Panc1 (cell line): ENCODE measurements around the gene ADI1.

Experiments
- CTCF ChIP-seq: fragments of 450-650 bp; IDR thresholded peaks from 2 replicates; pipeline ENCODE4 v1.5.1; 2017; ENCODE audit warnings: mild to moderate bottlenecking
- POLR2AphosphoS5 ChIP-seq: IDR thresholded peaks from 2 replicates; pipeline ENCODE4 v1.6.1; 2012; ENCODE audit warnings: mild to moderate bottlenecking, low read depth, low read length, moderate library complexity
- REST ChIP-seq, 2 experiments: IDR thresholded peaks; 2 replicates each; pipeline ENCODE4 v1.6.1; 2011 to 2012; ENCODE audit warnings: low read depth in 2 of 2, control low read depth in 1 of 2, low read length in 1 of 2, mild to moderate bottlenecking in 1 of 2, moderate library complexity in 1 of 2; ENCODE audit not compliant: insufficient read depth in 1 of 2
- SIN3A ChIP-seq: IDR thresholded peaks from 2 replicates; pipeline ENCODE4 v1.6.1; 2012; ENCODE audit warnings: low read depth, mild to moderate bottlenecking, low read length, moderate library complexity, borderline replicate concordance; ENCODE audit not compliant: insufficient read depth
- TCF7L2 ChIP-seq: IDR thresholded peaks from 2 replicates; pipeline ENCODE4 v1.6.1; 2011; ENCODE audit warnings: mild to moderate bottlenecking, low read depth, low read length, inconsistent platforms

- TF ChIP-seq POLR2AphosphoS5 (no peak), CTCF (no peak), REST (IDR thresholded peaks at IDR 0.05; ENCODE audit: insufficient read depth in 1 of 2, low read depth in 2 of 2, low read length in 1 of 2) (no peak), SIN3A (no peak), TCF7L2 (no peak)
Observed at GRCh38 chr2:3466966-3467365, 52.4 kb downstream of the ADI1 start.
